SK-N-SH (cell line): ENCODE data around the gene PRR16. TPM values are rescaled to one million over a fixed set of nuclear protein-coding genes. Genes with fewer than 3 reads are reported as not detected.

Experiments used
- CTCF ChIA-PET: fragments of 300-600, 350-600 bp; formaldehyde crosslinking; extraction: SDS; loops from one replicate; lab custom pipeline; 2021; lab: Yijun Ruan, JAX
- POLR2A ChIA-PET: fragments of 350-600 bp; sonication (Branson Sonifier 250); formaldehyde crosslinking; extraction: SDS; loops from one replicate; lab custom pipeline; 2020; ENCODE audit warnings: antibody characterized with exemption, inconsistent platforms; lab: Yijun Ruan, JAX
- DNase-seq: peaks from one replicate; pipeline ENCODE4 v3.0.0; 2012
- H2AFZ ChIP-seq: fragments of 200-600 bp; sonication (generic); 2 replicates; pipeline ENCODE4 v1.8.1; 2016; ENCODE audit warnings: antibody characterized with exemption, mild to moderate bottlenecking, low read depth
- H3F3A ChIP-seq: fragments of 200-600 bp; sonication (generic); replicated peaks from 2 replicates; pipeline ENCODE3; 2016; ENCODE audit warnings: antibody characterized with exemption, mild to moderate bottlenecking; ENCODE audit not compliant: insufficient read depth
- H3K27ac ChIP-seq, 2 experiments: fragments of 200-500 bp in 1 of 2; fragments of 200-600 bp in 1 of 2; sonication (Bioruptor generic) in 1 of 2; sonication (generic), shearing (Covaris generic) in 1 of 2; 2 replicates each; pipeline versions ENCODE4 v1.5.1 to v1.6.1; 2014 to 2016; ENCODE audit warnings: low read depth in 2 of 2, inconsistent platforms in 1 of 2, low read length in 1 of 2, mild to moderate bottlenecking in 1 of 2, mixed read lengths in 1 of 2
- H3K27me3 ChIP-seq: fragments of 200-600 bp; sonication (generic), shearing (Covaris generic); 2 replicates; pipeline ENCODE4 v1.6.1; 2016; ENCODE audit warnings: mixed run types; ENCODE audit not compliant: insufficient read depth
- H3K36me3 ChIP-seq, 2 experiments: fragments of 200-500 bp in 1 of 2; fragments of 200-600 bp in 1 of 2; sonication (Bioruptor generic) in 1 of 2; sonication (generic) in 1 of 2; replicated peaks in 1 of 2; 2 replicates each; pipeline versions ENCODE3 to v1.5.1; 2014 to 2016; ENCODE audit warnings: low read length in 1 of 2, mild to moderate bottlenecking in 1 of 2; ENCODE audit not compliant: insufficient read depth in 2 of 2, control insufficient read depth in 1 of 2
- H3K4me1 ChIP-seq, 2 experiments: fragments of 200-500 bp in 1 of 2; fragments of 200-600 bp in 1 of 2; sonication (Bioruptor generic) in 1 of 2; sonication (generic), shearing (Covaris generic) in 1 of 2; 2 replicates each; pipeline versions ENCODE4 v1.5.1 to v1.6.1; 2014 to 2016; ENCODE audit warnings: low read depth in 1 of 2, low read length in 1 of 2, mixed run types in 1 of 2; ENCODE audit not compliant: insufficient read depth in 2 of 2, control insufficient read depth in 1 of 2
- H3K4me2 ChIP-seq: fragments of 200-600 bp; sonication (generic), shearing (Covaris generic); 2 replicates; pipeline ENCODE4 v1.6.1; 2017; ENCODE audit warnings: mixed run types
- H3K4me3 ChIP-seq, 2 experiments: fragments of 200-500 bp in 1 of 2; fragments of 200-600 bp in 1 of 2; sonication (Bioruptor generic) in 1 of 2; sonication (generic), shearing (Covaris generic) in 1 of 2; 2 replicates each; pipeline versions ENCODE4 v1.5.1 to v1.8.1; 2014 to 2016; ENCODE audit warnings: low read depth in 2 of 2, inconsistent platforms in 1 of 2, low read length in 1 of 2, mild to moderate bottlenecking in 1 of 2, mixed read lengths in 1 of 2, moderate library complexity in 1 of 2
- H3K79me2 ChIP-seq: fragments of 200-600 bp; sonication (generic); 2 replicates; pipeline ENCODE4 v1.8.1; 2017; ENCODE audit warnings: mild to moderate bottlenecking; ENCODE audit not compliant: insufficient read depth
- H3K9ac ChIP-seq: fragments of 200-600 bp; sonication (generic); 2 replicates; pipeline ENCODE4 v1.6.1; 2017; ENCODE audit warnings: mixed run types
- H3K9me2 ChIP-seq: fragments of 200-600 bp; sonication (generic); 2 replicates; pipeline ENCODE4 v1.6.1; 2017; ENCODE audit warnings: mixed run types
- H3K9me3 ChIP-seq: fragments of 200-600 bp; sonication (generic); 2 replicates; pipeline ENCODE4 v1.6.1; 2017; ENCODE audit warnings: mixed run types, mild to moderate bottlenecking, moderate library complexity
- H4K20me1 ChIP-seq: fragments of 200-600 bp; sonication (generic); 2 replicates; pipeline ENCODE4 v1.6.1; 2017; ENCODE audit warnings: mild to moderate bottlenecking, mixed run types; ENCODE audit not compliant: insufficient read depth
- CHD2 ChIP-seq: fragments of 150-350 bp; IDR thresholded peaks from 2 replicates; pipeline ENCODE4 v1.6.1; 2018; ENCODE audit warnings: low read length; ENCODE audit not compliant: partially characterized antibody
- CTCF ChIP-seq: fragments of 200-600 bp; sonication (generic); IDR thresholded peaks from 2 replicates; pipeline ENCODE4 v1.6.1; 2017; ENCODE audit warnings: antibody characterized with exemption, mild to moderate bottlenecking, moderate library complexity
- EP300 ChIP-seq, 2 experiments: IDR thresholded peaks; 2 replicates each; pipeline versions ENCODE4 v1.4.0 to v1.6.1; 2012; ENCODE audit warnings: borderline replicate concordance in 1 of 2, low read depth in 1 of 2, low read length in 1 of 2
- EZH2phosphoT487 ChIP-seq: fragments of 200-600 bp; sonication (generic); IDR thresholded peaks from 2 replicates; pipeline ENCODE4 v1.6.1; 2017; ENCODE audit warnings: low read depth, mixed run types, mild to moderate bottlenecking, antibody characterized with exemption, moderate library complexity, borderline replicate concordance
- FOSL2 ChIP-seq: IDR thresholded peaks from 2 replicates; pipeline ENCODE4 v1.4.0; 2012; ENCODE audit warnings: low read depth, mild to moderate bottlenecking, moderate library complexity, borderline replicate concordance
- FOXJ3 ChIP-seq: sonication (generic); formaldehyde crosslinking; IDR thresholded peaks from 2 replicates; pipeline ENCODE4 v1.5.1; 2020; ENCODE audit warnings: mild to moderate bottlenecking, missing genetic modification reagents
- FOXM1 ChIP-seq: IDR thresholded peaks from 2 replicates; pipeline ENCODE4 v1.4.0; 2012; ENCODE audit warnings: low read depth, mild to moderate bottlenecking
- JUND ChIP-seq: IDR thresholded peaks from 2 replicates; pipeline ENCODE4 v1.4.0; 2012
- MAX ChIP-seq: IDR thresholded peaks from 2 replicates; pipeline ENCODE4 v1.4.0; 2012; ENCODE audit warnings: low read depth
- MEF2A ChIP-seq: IDR thresholded peaks from 2 replicates; pipeline ENCODE4 v1.4.0; 2012; ENCODE audit warnings: low read depth, borderline replicate concordance
- NFIC ChIP-seq: IDR thresholded peaks from 2 replicates; pipeline ENCODE4 v1.4.0; 2012; ENCODE audit warnings: borderline replicate concordance
- NRF1 ChIP-seq: IDR thresholded peaks from 2 replicates; pipeline ENCODE4 v1.6.1; 2012; ENCODE audit warnings: low read depth, mild to moderate bottlenecking, low read length
- RXRA ChIP-seq: IDR thresholded peaks from 2 replicates; pipeline ENCODE4 v1.4.0; 2012; ENCODE audit warnings: low read depth, mild to moderate bottlenecking, borderline replicate concordance
- SIN3A ChIP-seq: IDR thresholded peaks from 2 replicates; pipeline ENCODE4 v1.6.1; 2012; ENCODE audit warnings: low read depth, mild to moderate bottlenecking, low read length, moderate library complexity, borderline replicate concordance
- SMC3 ChIP-seq: IDR thresholded peaks from 2 replicates; pipeline ENCODE4 v1.6.1; 2012; ENCODE audit warnings: low read depth, low read length, improper control_type of control experiment
- TAF1 ChIP-seq: IDR thresholded peaks from 2 replicates; pipeline ENCODE4 v1.6.1; 2012; ENCODE audit warnings: low read depth, mild to moderate bottlenecking, low read length, moderate library complexity, borderline replicate concordance
- TCF12 ChIP-seq: IDR thresholded peaks from 2 replicates; pipeline ENCODE4 v1.4.0; 2012
- USF2 ChIP-seq: fragments of 150-350 bp; IDR thresholded peaks from 2 replicates; pipeline ENCODE4 v1.6.1; 2017; ENCODE audit warnings: antibody characterized with exemption, low read length, low read depth, borderline replicate concordance
- ZBTB33 ChIP-seq: IDR thresholded peaks from 2 replicates; pipeline ENCODE4 v1.4.0; 2012; ENCODE audit warnings: low read depth, borderline replicate concordance
- WGBS: methylation state at CpG from one replicate; pipeline ENCODE4 v1.1.6; 2017; ENCODE audit warnings: low lambda C conversion rate; 5-methylcytosine and 5-hydroxymethylcytosine counted together
- polyA plus RNA-seq, 3 experiments: library from polyadenylated mRNA; depleted of rRNA; stranded (reverse); fragments of >200 nt; gene quantifications; 2 replicates each; pipeline ENCODE4 v1.2.3, GENCODE V29; 2012

The PRR16 gene
- polyA plus RNA-seq, 1 of the 3 experiments (the other 2 are of a cell fraction) = 26.7 TPM

GRCh38 chr5:120638449-120638848 is 174.3 kb downstream of the PRR16 start:
- Histone ChIP-seq H3K79me2 (no peaks in the 10 kb centered on the region), H3K9ac (no peak overlapping the region), H3K4me2 (no peak overlapping the region), H3K9me2 (no peaks in the 10 kb centered on the region), H3K36me3 (no peaks in the 10 kb centered on the region), H3F3A (no peaks in the 10 kb centered on the region), H3K4me3 (no peak overlapping the region), H3K4me1 (no peaks in the 10 kb centered on the region), H3K9me3 (no peaks in the 10 kb centered on the region), H3K27me3 (no peaks in the 10 kb centered on the region), H4K20me1 (no peaks in the 10 kb centered on the region), H2AFZ (no peak overlapping the region), H3K27ac (no peak overlapping the region)
- no peak for TF ChIP-seq SIN3A
- no peak for TF ChIP-seq FOXM1
- no peak for TF ChIP-seq RXRA
- no peak for TF ChIP-seq ZBTB33
- TF ChIP-seq MAX = no peak
- no peak for TF ChIP-seq NFIC
- no peak for TF ChIP-seq EP300 (IDR thresholded peaks at IDR 0.05; ENCODE audit: borderline replicate concordance in 1 of 2, low read depth in 1 of 2, low read length in 1 of 2)
- TF ChIP-seq FOSL2 = no peak
- TF ChIP-seq JUND = no peak
- no peak for TF ChIP-seq TAF1
- TF ChIP-seq FOXJ3 (CRISPR knock-in tag) = no peak
- no peak for TF ChIP-seq CTCF
- TF ChIP-seq TCF12 = no peak
- TF ChIP-seq EZH2phosphoT487 = no peak
- TF ChIP-seq CHD2 = no peak
- no peak for TF ChIP-seq NRF1
- no peak for TF ChIP-seq USF2
- TF ChIP-seq SMC3 = no peak
- TF ChIP-seq MEF2A = no peak
- 31% methylated on average over 3 of the region's 3 CpGs for WGBS
- ChIA-PET CTCF (interaction anchor here (1.5 kb wide), 1 partner anchor 14 kb away, joined by 3 read pairs; no protein-coding TSS in a partner anchor), POLR2A (interaction anchor here (0.7 kb wide), 1 partner anchor 1452 kb away, joined by 3 read pairs; no protein-coding TSS in a partner anchor)
- DNase-seq = no peak
